ENCODE measurements around the gene ERICH3. TPM values are rescaled to one million over a fixed set of nuclear protein-coding genes. Genes with fewer than 3 reads are reported as not detected.

Gene ERICH3
- total and polyA plus RNA-seq, 7 donors, result 0.14 to 0.55 (median 0.26) TPM; not detected in 2

- TF ChIP-seq CTCF (IDR thresholded peaks at IDR 0.05), result no peak
- TF ChIP-seq POLR2A (IDR thresholded peaks at IDR 0.05), result no peak
- TF ChIP-seq POLR2AphosphoS5 (IDR thresholded peaks at IDR 0.05), result no peak
- TF ChIP-seq EP300 (IDR thresholded peaks at IDR 0.05), result no peak
- no peak overlapping the region for H3K27ac ChIP-seq
- no peaks in the 10 kb centered on the region for H3K27me3 ChIP-seq
- no peaks in the 10 kb centered on the region for H3K36me3 ChIP-seq
- H3K9me3 ChIP-seq, result no peaks in the 10 kb centered on the region
- intact Hi-C loops (cut with DNase I), result no loop called here
- H3K4me1 ChIP-seq, result no peaks in the 10 kb centered on the region
- no peak for DNase-seq
- WGBS, 2 donors, result 58 to 89% methylated on average over 3 of the region's 3 CpGs
- no peak overlapping the region for H3K4me3 ChIP-seq
These were observed 53.4 kb downstream of the ERICH3 start for GRCh38 chr1:74620242-74620641.

DNA sequence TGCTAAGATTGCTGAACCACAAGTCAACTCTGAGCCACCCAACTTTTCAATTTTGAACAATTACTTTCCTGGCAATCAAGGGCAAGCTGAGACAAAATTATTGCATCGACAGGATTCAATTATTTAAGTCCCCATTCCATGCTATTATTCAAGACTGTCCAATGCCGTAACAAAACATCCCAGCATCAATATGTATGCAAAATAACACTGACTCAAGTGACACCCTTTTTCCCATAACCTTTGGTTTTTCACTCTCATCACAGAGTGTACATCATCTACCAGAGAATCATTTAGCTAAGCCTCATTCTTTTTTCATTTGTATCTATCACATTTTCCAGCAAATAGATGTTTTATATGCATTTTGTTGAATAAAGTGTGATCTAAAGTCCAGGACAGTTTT, 54.6 kb downstream of the ERICH3 start:
- no peak overlapping the region for H3K4me3 ChIP-seq
- H3K4me1 ChIP-seq, result no peaks in the 10 kb centered on the region
- WGBS, 2 donors, result 70 to 81% methylated on average over 2 of the region's 2 CpGs
- no peaks in the 10 kb centered on the region for H3K9me3 ChIP-seq
- TF ChIP-seq EP300 (IDR thresholded peaks at IDR 0.05) (no peak), POLR2A (IDR thresholded peaks at IDR 0.05) (no peak), POLR2AphosphoS5 (IDR thresholded peaks at IDR 0.05) (no peak), CTCF (IDR thresholded peaks at IDR 0.05) (no peak)
- no peaks in the 10 kb centered on the region for H3K36me3 ChIP-seq
- H3K27me3 ChIP-seq, result no peaks in the 10 kb centered on the region
- intact Hi-C loops (cut with DNase I), result no loop called here
- no peak overlapping the region for H3K27ac ChIP-seq
- DNase-seq, result no peak

DNA sequence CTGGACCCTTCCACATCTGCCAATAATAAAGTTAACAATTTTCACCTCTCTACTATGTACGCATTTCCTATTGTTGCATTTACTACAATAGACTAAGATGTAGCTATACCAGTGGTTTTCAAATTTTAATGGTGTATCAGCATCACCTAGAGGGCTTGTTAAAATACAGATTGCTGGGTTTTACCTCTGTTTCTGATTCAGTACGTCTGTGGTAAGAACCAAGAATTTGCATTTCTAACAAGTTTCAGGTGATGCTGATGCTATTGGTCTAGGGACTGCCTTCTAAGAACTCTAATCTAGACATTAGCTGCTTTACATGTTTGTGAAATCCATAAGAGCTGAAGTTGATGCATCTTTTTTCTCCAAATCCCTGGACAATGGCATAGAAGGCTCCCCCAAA, 59.7 kb downstream of the ERICH3 start:
- H3K36me3 ChIP-seq, result no peaks in the 10 kb centered on the region
- 78 to 85% methylated on average over 2 of the region's 2 CpGs for WGBS, 2 donors

GRCh38 chr1:74611887-74612286, 61.7 kb downstream of the ERICH3 start:
- no peak for TF ChIP-seq CTCF (IDR thresholded peaks at IDR 0.05)
- intact Hi-C loops (cut with DNase I), result no loop called here
- 75 to 81% methylated on average over 2 of the region's 2 CpGs for WGBS, 2 donors
- DNase-seq, result no peak
- no peak overlapping the region for H3K27ac ChIP-seq
- H3K27me3 ChIP-seq, result no peaks in the 10 kb centered on the region
- H3K9me3 ChIP-seq, result no peaks in the 10 kb centered on the region
- H3K4me3 ChIP-seq, result no peak overlapping the region
- H3K4me1 ChIP-seq, result no peaks in the 10 kb centered on the region
- H3K36me3 ChIP-seq, result no peaks in the 10 kb centered on the region

More for the DNA sequence above, 59.7 kb downstream of the ERICH3 start:
- H3K4me1 ChIP-seq, result no peaks in the 10 kb centered on the region
- TF ChIP-seq POLR2A (IDR thresholded peaks at IDR 0.05) (no peak), POLR2AphosphoS5 (IDR thresholded peaks at IDR 0.05) (no peak), CTCF (IDR thresholded peaks at IDR 0.05) (no peak), EP300 (IDR thresholded peaks at IDR 0.05) (no peak)
- no peak for DNase-seq
- H3K27me3 ChIP-seq, result no peaks in the 10 kb centered on the region
- intact Hi-C loops (cut with DNase I), result no loop called here
- no peaks in the 10 kb centered on the region for H3K9me3 ChIP-seq
- H3K27ac ChIP-seq, result no peak overlapping the region
- no peak overlapping the region for H3K4me3 ChIP-seq

DNA sequence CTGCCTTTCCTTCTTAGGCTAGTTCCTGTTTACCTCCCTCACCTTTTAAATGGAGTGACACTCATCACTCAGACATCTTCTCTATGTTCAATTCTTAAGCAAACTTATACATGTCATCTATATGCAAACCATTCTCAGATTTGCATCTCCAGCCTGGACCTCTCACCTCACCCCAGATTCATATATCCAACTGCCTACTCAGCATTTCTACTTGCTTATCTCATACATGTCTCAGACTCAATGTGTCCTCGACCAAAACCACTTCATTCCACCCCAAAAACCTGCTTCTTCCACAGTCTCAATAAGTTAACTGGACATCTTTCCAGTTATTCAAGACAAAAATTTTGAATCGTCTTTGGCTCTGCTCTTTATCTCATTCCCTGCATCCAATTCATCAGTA, 62.6 kb downstream of the ERICH3 start:
- H3K27me3 ChIP-seq, result no peaks in the 10 kb centered on the region
- no peak overlapping the region for H3K27ac ChIP-seq
- TF ChIP-seq EP300 (IDR thresholded peaks at IDR 0.05), result no peak
- TF ChIP-seq POLR2A (IDR thresholded peaks at IDR 0.05), result no peak
- no peak for TF ChIP-seq CTCF (IDR thresholded peaks at IDR 0.05)
- TF ChIP-seq POLR2AphosphoS5 (IDR thresholded peaks at IDR 0.05), result no peak
- no peaks in the 10 kb centered on the region for H3K9me3 ChIP-seq
- 39 to 68% methylated on average over 2 of the region's 2 CpGs for WGBS, 2 donors
- H3K36me3 ChIP-seq, result no peaks in the 10 kb centered on the region
- no peak for DNase-seq
- H3K4me3 ChIP-seq, result no peak overlapping the region
- no peaks in the 10 kb centered on the region for H3K4me1 ChIP-seq
- intact Hi-C loops (cut with DNase I), result no loop called here
